ENCODE data around the gene RAB27B. TPM values are rescaled to one million over a fixed set of nuclear protein-coding genes. Genes with fewer than 3 reads are reported as not detected.

RAB27B gene, protein sequence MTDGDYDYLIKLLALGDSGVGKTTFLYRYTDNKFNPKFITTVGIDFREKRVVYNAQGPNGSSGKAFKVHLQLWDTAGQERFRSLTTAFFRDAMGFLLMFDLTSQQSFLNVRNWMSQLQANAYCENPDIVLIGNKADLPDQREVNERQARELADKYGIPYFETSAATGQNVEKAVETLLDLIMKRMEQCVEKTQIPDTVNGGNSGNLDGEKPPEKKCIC
- total RNA-seq (ENCODE audit: unreplicated experiment): 0.41 TPM
- long read RNA-seq: 0 reads

- H3K27ac Mint-ChIP-seq (ENCODE audit: unreplicated experiment): no peak within 1 kb of the TSS
- peaks cover 3% of the 10 kb centered on the region for H3K27me3 Mint-ChIP-seq (ENCODE audit: unreplicated experiment)
Observed at GRCh38 chr18:54828281-54828881, at the start of gene RAB27B. Gene RAB27B, plus strand, starts transcription at chr18:54828477. Its CDS starts 49,109 bp downstream, at chr18:54877586.

DNA sequence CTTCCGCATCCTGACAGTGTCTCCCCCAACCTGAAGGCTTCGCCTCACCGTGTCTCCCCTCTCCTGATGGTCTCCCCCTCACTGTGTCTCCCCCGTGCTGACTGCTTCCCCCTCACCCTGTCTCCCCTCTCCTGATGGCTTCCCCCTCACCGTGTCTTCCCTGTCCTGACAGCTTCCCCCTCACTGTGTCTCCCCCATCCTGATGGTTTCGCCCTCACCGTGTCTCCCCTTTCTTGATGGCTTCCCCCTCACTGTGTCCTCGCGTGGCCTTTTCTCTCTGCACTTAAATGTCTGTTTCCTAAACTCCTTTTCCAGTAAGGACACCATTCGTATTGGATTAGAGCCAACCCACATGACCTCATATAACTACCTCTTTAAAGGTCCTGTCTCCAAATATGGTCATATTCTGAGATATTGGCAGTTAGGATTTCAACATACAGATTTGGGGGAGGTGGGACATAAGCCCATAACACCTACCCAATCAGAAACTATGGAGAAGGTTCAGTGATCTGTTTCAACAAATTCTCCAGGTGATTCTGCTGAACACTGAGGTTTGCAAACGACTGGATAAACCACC lies 47.9 kb upstream of the RAB27B start:
- Mint-ChIP-seq H3K4me1 (ENCODE audit: unreplicated experiment) (no peaks in the 10 kb centered on the region), H3K9me3 (ENCODE audit: unreplicated experiment) (no peaks in the 10 kb centered on the region), H3K27me3 (ENCODE audit: unreplicated experiment) (peaks cover 10% of the 10 kb centered on the region), H3K4me3 (ENCODE audit: unreplicated experiment) (no peak overlapping the region), H3K36me3 (ENCODE audit: low read depth, unreplicated experiment) (no peaks in the 10 kb centered on the region), H3K27ac (ENCODE audit: unreplicated experiment) (no peak overlapping the region)
- no peak for TF ChIP-seq CTCF (IDR thresholded peaks at IDR 0.05; ENCODE audit: unreplicated experiment)
- DNase-seq (ENCODE audit: low spot score): no peak

More at GRCh38 chr18:54828281-54828881, at the start of gene RAB27B:
- DNase-seq (ENCODE audit: low spot score): peak; percentile 65
- TF ChIP-seq CTCF (IDR thresholded peaks at IDR 0.05; ENCODE audit: unreplicated experiment): no peak
- peaks cover 4% of the 10 kb centered on the region for H3K4me1 Mint-ChIP-seq (ENCODE audit: unreplicated experiment)
- H3K36me3 Mint-ChIP-seq (ENCODE audit: low read depth, unreplicated experiment): no peaks in the 10 kb centered on the region
- peak within 1 kb of the TSS; percentile 77 for H3K4me3 Mint-ChIP-seq (ENCODE audit: unreplicated experiment)
- H3K9me3 Mint-ChIP-seq (ENCODE audit: unreplicated experiment): no peaks in the 10 kb centered on the region

DNA sequence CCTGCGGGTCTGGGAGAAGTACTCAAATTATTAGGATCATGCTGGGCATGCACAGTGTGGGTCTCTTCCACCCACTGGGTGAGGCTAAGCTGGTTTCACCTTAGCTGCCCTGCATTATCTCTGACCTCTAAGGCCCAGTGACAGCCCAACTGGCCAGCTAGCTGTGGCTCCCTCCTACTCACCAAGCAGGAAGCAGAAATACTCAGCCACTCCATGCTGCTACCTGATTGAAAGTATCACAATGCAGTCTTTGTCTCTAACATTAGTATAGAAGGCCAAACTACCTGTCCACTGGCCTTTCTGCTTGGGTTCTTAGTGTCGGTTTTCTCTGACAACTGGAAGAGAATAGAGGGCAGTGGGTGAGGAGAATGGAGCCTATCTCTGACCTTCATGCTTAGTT lies 47.3 kb upstream of the RAB27B start:
- H3K36me3 Mint-ChIP-seq (ENCODE audit: low read depth, unreplicated experiment): no peaks in the 10 kb centered on the region
- TF ChIP-seq CTCF (IDR thresholded peaks at IDR 0.05; ENCODE audit: unreplicated experiment): no peak

GRCh38 chr18:54783139-54783538 lies 45.1 kb upstream of the RAB27B start:
- no peak for TF ChIP-seq CTCF (IDR thresholded peaks at IDR 0.05; ENCODE audit: unreplicated experiment)
- H3K27ac Mint-ChIP-seq (ENCODE audit: unreplicated experiment): no peak overlapping the region
- no peak overlapping the region for H3K4me3 Mint-ChIP-seq (ENCODE audit: unreplicated experiment)
- H3K36me3 Mint-ChIP-seq (ENCODE audit: low read depth, unreplicated experiment): no peaks in the 10 kb centered on the region
- peaks cover 7% of the 10 kb centered on the region for H3K4me1 Mint-ChIP-seq (ENCODE audit: unreplicated experiment)
- H3K27me3 Mint-ChIP-seq (ENCODE audit: unreplicated experiment): peaks cover 5% of the 10 kb centered on the region
- H3K9me3 Mint-ChIP-seq (ENCODE audit: unreplicated experiment): no peaks in the 10 kb centered on the region
- DNase-seq (ENCODE audit: low spot score): no peak

More for the DNA sequence above, 47.3 kb upstream of the RAB27B start:
- peaks cover 10% of the 10 kb centered on the region for H3K27me3 Mint-ChIP-seq (ENCODE audit: unreplicated experiment)
- no peaks in the 10 kb centered on the region for H3K4me1 Mint-ChIP-seq (ENCODE audit: unreplicated experiment)
- H3K4me3 Mint-ChIP-seq (ENCODE audit: unreplicated experiment): no peak overlapping the region
- no peak overlapping the region for H3K27ac Mint-ChIP-seq (ENCODE audit: unreplicated experiment)
- DNase-seq (ENCODE audit: low spot score): no peak
- H3K9me3 Mint-ChIP-seq (ENCODE audit: unreplicated experiment): no peaks in the 10 kb centered on the region

DNA sequence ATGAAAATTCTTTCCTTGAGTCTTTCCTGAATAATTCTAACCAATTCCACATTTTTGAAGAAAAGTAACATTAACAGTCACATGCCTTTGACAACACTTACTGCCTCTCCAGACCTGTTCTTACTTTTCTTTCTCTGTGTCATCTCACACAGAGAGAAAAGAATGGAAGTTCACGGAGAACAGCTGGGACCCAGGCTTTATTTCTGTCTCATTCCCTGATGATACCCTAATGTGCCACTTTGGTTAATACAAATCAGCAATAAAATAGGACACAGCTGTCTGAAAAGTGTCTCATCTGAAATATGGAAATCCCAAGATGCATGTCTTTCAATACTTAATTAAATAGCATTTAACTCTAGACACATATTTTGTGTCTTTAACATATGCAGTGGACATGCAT lies 42.1 kb upstream of the RAB27B start:
- Mint-ChIP-seq H3K9me3 (ENCODE audit: unreplicated experiment) (no peaks in the 10 kb centered on the region), H3K27me3 (ENCODE audit: unreplicated experiment) (no peaks in the 10 kb centered on the region), H3K4me1 (ENCODE audit: unreplicated experiment) (peaks cover 7% of the 10 kb centered on the region)

More for the DNA sequence above, 42.1 kb upstream of the RAB27B start:
- H3K27ac Mint-ChIP-seq (ENCODE audit: unreplicated experiment): no peak overlapping the region
- H3K36me3 Mint-ChIP-seq (ENCODE audit: low read depth, unreplicated experiment): no peaks in the 10 kb centered on the region
- no peak for TF ChIP-seq CTCF (IDR thresholded peaks at IDR 0.05; ENCODE audit: unreplicated experiment)
- no peak overlapping the region for H3K4me3 Mint-ChIP-seq (ENCODE audit: unreplicated experiment)
- DNase-seq (ENCODE audit: low spot score): no peak
